GM12878 (cell line): ENCODE data around the gene PRSS50. TPM values are rescaled to one million over a fixed set of nuclear protein-coding genes. Genes with fewer than 3 reads are reported as not detected.

Experiments
- ATAC-seq: fragments of 200-7000 bp; cut with Tn5 transposase; 3 replicates; pipeline ENCODE4 v1.9.1; 2020; ENCODE audit warnings: mild to moderate bottlenecking, moderate library complexity
- BruUV-seq: library from RNA; stranded (reverse); fragments of 400-500 nt; replicated peaks from 2 replicates; lab custom pipeline; 2021; lab: Mats Ljungman, UMichigan
- CTCF ChIA-PET: fragments of 300-600 bp; sonication (Branson Sonifier 250); formaldehyde crosslinking; extraction: SDS; loops from one replicate; lab custom pipeline; 2021; ENCODE audit warnings: inconsistent platforms; lab: Yijun Ruan, JAX
- POLR2A ChIA-PET: fragments of 350-600 bp; formaldehyde crosslinking; extraction: SDS; loops from one replicate; lab custom pipeline; 2021; ENCODE audit warnings: inconsistent platforms; lab: Charles Lee
- RAD21 ChIA-PET: fragments of 300-600 bp; sonication (Branson Sonifier 250); formaldehyde crosslinking; loops from one replicate; lab custom pipeline; 2023; ENCODE audit warnings: antibody characterized with exemption; ENCODE audit not compliant: unreplicated experiment; lab: Charles Lee
- SMC1A ChIA-PET: fragments of 300-600 bp; sonication (Branson Sonifier 250); formaldehyde crosslinking; loops from one replicate; lab custom pipeline; 2023; ENCODE audit not compliant: unreplicated experiment, uncharacterized antibody; lab: Charles Lee
- DNase-seq: peaks from one replicate; pipeline ENCODE4 v3.0.0-alpha.2; 2011; ENCODE audit warnings: low read depth, low spot score
- FAIRE-seq: peaks from 3 replicates; lab custom pipeline; 2011; peaks lifted over from hg19 to GRCh38; lab: Jason Lieb, UNC
- H2AFZ ChIP-seq: 2 replicates; pipeline ENCODE4 v1.6.0; 2011; ENCODE audit warnings: low read depth, low read length, control low read depth; ENCODE audit not compliant: control insufficient read depth
- H3K27ac ChIP-seq: 2 replicates; pipeline ENCODE4 v1.5.1; 2011; ENCODE audit warnings: control low read depth; ENCODE audit not compliant: control insufficient read depth, insufficient read depth
- H3K27me3 ChIP-seq, 2 experiments: replicated peaks in 1 of 2; 2 replicates each; pipeline versions ENCODE4 v1.6.0 to v1.6.1; 2011; ENCODE audit warnings: low read length in 1 of 2; ENCODE audit not compliant: control insufficient read depth in 2 of 2, insufficient read depth in 2 of 2
- H3K36me3 ChIP-seq, 2 experiments: 2 replicates each; pipeline ENCODE4 v1.5.1; 2011; ENCODE audit warnings: low read length in 1 of 2; ENCODE audit not compliant: control insufficient read depth in 2 of 2, insufficient read depth in 2 of 2
- H3K4me1 ChIP-seq: 2 replicates; pipeline ENCODE4 v1.6.1; 2011; ENCODE audit warnings: mild to moderate bottlenecking, low read length, moderate library complexity, mixed read lengths; ENCODE audit not compliant: control insufficient read depth, insufficient read depth
- H3K4me2 ChIP-seq: 2 replicates; pipeline ENCODE4 v1.6.0; 2011; ENCODE audit warnings: control low read depth; ENCODE audit not compliant: control insufficient read depth, insufficient read depth
- H3K4me3 ChIP-seq: fragments of 200-600 bp; sonication (generic); 2 replicates; pipeline ENCODE4 v1.5.1; 2016
- H3K79me2 ChIP-seq: 2 replicates; pipeline ENCODE4 v1.6.0; 2011; ENCODE audit warnings: low read length; ENCODE audit not compliant: control insufficient read depth, insufficient read depth
- H3K9ac ChIP-seq: 2 replicates; pipeline ENCODE4 v1.8.0; 2011; ENCODE audit warnings: low read length, control low read depth, mixed read lengths; ENCODE audit not compliant: control insufficient read depth, insufficient read depth
- H3K9me3 ChIP-seq: replicated peaks from 3 replicates; pipeline ENCODE4 v1.5.1; 2011; ENCODE audit warnings: mild to moderate bottlenecking, low read length; ENCODE audit not compliant: control insufficient read depth, insufficient read depth
- H4K20me1 ChIP-seq: 2 replicates; pipeline ENCODE4 v1.6.0; 2011; ENCODE audit not compliant: control insufficient read depth, insufficient read depth
- ASH2L ChIP-seq: fragments of 300-600, 200-600 bp; sonication (generic); IDR thresholded peaks from 2 replicates; pipeline ENCODE4 v1.6.1; 2017; ENCODE audit warnings: low read depth, mild to moderate bottlenecking, borderline replicate concordance
- BCLAF1 ChIP-seq: fragments of 450-650 bp; IDR thresholded peaks from 2 replicates; pipeline ENCODE4 v1.6.1; 2017; ENCODE audit warnings: antibody characterized with exemption, mild to moderate bottlenecking, moderate library complexity
- BRCA1 ChIP-seq: IDR thresholded peaks from 2 replicates; pipeline ENCODE4 v1.6.1; 2011; ENCODE audit warnings: low read depth, low read length, improper control_type of control experiment
- CHD2 ChIP-seq: IDR thresholded peaks from 2 replicates; pipeline ENCODE4 v1.6.1; 2011; ENCODE audit warnings: low read depth, low read length, improper control_type of control experiment, borderline replicate concordance
- ELK1 ChIP-seq: IDR thresholded peaks from 2 replicates; pipeline ENCODE4 v1.6.1; 2012; ENCODE audit warnings: low read depth, low read length, improper control_type of control experiment
- FOS ChIP-seq: IDR thresholded peaks from 3 replicates; pipeline ENCODE4 v1.6.1; 2011; ENCODE audit warnings: borderline replicate concordance; ENCODE audit not compliant: insufficient read length; ENCODE audit errors: extremely low read depth
- GABPA ChIP-seq: IDR thresholded peaks from 2 replicates; pipeline ENCODE4 v1.6.1; 2014; ENCODE audit warnings: antibody characterized with exemption, low read depth, mild to moderate bottlenecking, inconsistent platforms
- MLLT1 ChIP-seq: fragments of 450-650 bp; IDR thresholded peaks from 2 replicates; pipeline ENCODE4 v1.6.1; 2016; ENCODE audit warnings: mild to moderate bottlenecking
- MYC ChIP-seq: IDR thresholded peaks from 2 replicates; pipeline ENCODE4 v1.6.1; 2011; ENCODE audit warnings: mild to moderate bottlenecking, low read length, moderate library complexity, inconsistent platforms; ENCODE audit not compliant: insufficient read depth, insufficient replicate concordance, insufficient read length, severe bottlenecking
- POLR2AphosphoS2 ChIP-seq: IDR thresholded peaks from 2 replicates; pipeline ENCODE4 v1.6.1; 2011; ENCODE audit warnings: low read depth, mild to moderate bottlenecking, low read length, improper control_type of control experiment, moderate library complexity
- RBBP5 ChIP-seq: fragments of 200-600 bp; sonication (generic); conservative IDR thresholded peaks from 2 replicates; pipeline ENCODE4 v1.6.1; 2016
- SRF ChIP-seq, 2 experiments: IDR thresholded peaks; 2 replicates each; pipeline ENCODE4 v1.6.1; 2011; ENCODE audit warnings: low read depth in 2 of 2, low read length in 2 of 2, mild to moderate bottlenecking in 1 of 2, moderate library complexity in 1 of 2
- SUZ12 ChIP-seq: fragments of 200-600 bp; sonication (generic); IDR thresholded peaks from one replicate; pipeline ENCODE4 v1.6.1; 2018; ENCODE audit warnings: antibody characterized with exemption, mild to moderate bottlenecking; ENCODE audit not compliant: unreplicated experiment
- TCF3 ChIP-seq: IDR thresholded peaks from 2 replicates; pipeline ENCODE4 v1.6.1; 2012; ENCODE audit warnings: low read depth, mild to moderate bottlenecking, low read length, borderline replicate concordance; ENCODE audit not compliant: insufficient read depth
- ZSCAN29 ChIP-seq: fragments of 450-650 bp; IDR thresholded peaks from 2 replicates; pipeline ENCODE4 v1.6.1; 2017; ENCODE audit warnings: mild to moderate bottlenecking, moderate library complexity
- ZZZ3 ChIP-seq: IDR thresholded peaks from 2 replicates; pipeline ENCODE4 v1.6.1; 2011; ENCODE audit warnings: low read depth; ENCODE audit not compliant: control insufficient read depth, insufficient read length
- WGBS: methylation state at CpG from one replicate; pipeline ENCODE4 v1.1.6; 2016; ENCODE audit warnings: low lambda C conversion rate; ENCODE audit not compliant: insufficient replicate concordance, insufficient coverage; ENCODE audit errors: missing lambda C conversion rate; 5-methylcytosine and 5-hydroxymethylcytosine counted together
- in situ Hi-C: fragments of 300-500 bp; cut with MboI; formaldehyde crosslinking; loops from 9 replicates; pipeline ENCODE4 v1.14.3; 2018; ENCODE audit warnings: mixed read lengths
- intact Hi-C: fragments of 100-400 bp; cut with micrococcal nuclease; formaldehyde crosslinking; loops from one replicate; pipeline ENCODE4 v1.14.2; 2022; ENCODE audit not compliant: unreplicated experiment
- polyA plus RNA-seq, 11 experiments: library from polyadenylated mRNA; depleted of rRNA in 4 of 11; unstranded in 6 of 11; stranded (reverse) in 5 of 11; fragments of >200 nt; fragmentation: Nextera tagmentation in 4 of 11; fragmentation: Illumina TruSeq in 1 of 11; extraction: Ambion mirVana in 4 of 11; extraction: Trizol in 1 of 11; gene quantifications; 1 replicate in 1 of 11; 2 replicates in 10 of 11; pipeline versions ENCODE4 v1.2.1 to v1.2.3, GENCODE V29; 2011 to 2016; ENCODE audit warnings: inconsistent platforms in 2 of 11, missing spikeins in 2 of 11, low read depth in 1 of 11
- total RNA-seq, 4 experiments: library from RNA; depleted of rRNA in 3 of 4; stranded (reverse); fragments of >200 nt in 3 of 4; fragmentation: Illumina TruSeq in 1 of 4; extraction: Trizol in 1 of 4; gene quantifications; 2 replicates each; pipeline versions ENCODE4 v1.2.1 to v1.2.3, GENCODE V29; 2013 to 2021

The PRSS50 gene
- total and polyA plus RNA-seq, 10 of the 15 experiments (the other 5 are each of a cell fraction or from before 2014, with no cell fraction given): 0.05 TPM; not detected in 9

- 32% methylated on average over 7 of the region's 7 CpGs for WGBS
- FAIRE-seq: no peak
- in situ Hi-C loops: loop anchor here (5.0 to 10.0 kb wide), 2 partner anchors 187 to 665 kb away; no protein-coding TSS in a partner anchor
Measured at GRCh38 chr3:46710229-46710628, 7.4 kb downstream of the PRSS50 start.

More at GRCh38 chr3:46710229-46710628, 7.4 kb downstream of the PRSS50 start:
- TF ChIP-seq ASH2L (no peak), MLLT1 (no peak), CHD2 (no peak), ELK1 (no peak), ZZZ3 (no peak), MYC (no peak), BRCA1 (no peak), TCF3 (no peak), BCLAF1 (no peak), GABPA (no peak), SRF (IDR thresholded peaks at IDR 0.05; ENCODE audit: low read depth in 2 of 2, low read length in 2 of 2) (no peak), POLR2AphosphoS2 (no peak), SUZ12 (no peak), RBBP5 (no peak), FOS (no peak), ZSCAN29 (no peak)
- ATAC-seq (no peak), DNase-seq (no peak)
- ChIA-PET RAD21 (interaction anchor here (1.6 kb wide), 1 partner anchor 157 kb away, joined by 3 read pairs; no protein-coding TSS in a partner anchor), SMC1A (interaction anchor here (1.1 to 1.3 kb wide), 3 partner anchors 153 to 184 kb away, joined by 3 to 4 read pairs (median 3); no protein-coding TSS in a partner anchor), POLR2A (no interaction called here), CTCF (interaction anchor here (0.9 to 1.6 kb wide), 3 partner anchors 149 to 186 kb away, joined by 3 to 5 read pairs (median 3); no protein-coding TSS in a partner anchor)
- intact Hi-C loops: no loop called here
- H3K27me3 ChIP-seq: no peaks in the 10 kb centered on the region
- H3K4me2 ChIP-seq: no peak overlapping the region
- H3K36me3 ChIP-seq: no peaks in the 10 kb centered on the region
- H3K9ac ChIP-seq: no peak overlapping the region
- H3K79me2 ChIP-seq: no peaks in the 10 kb centered on the region
- H3K4me3 ChIP-seq: no peak overlapping the region
- no peaks in the 10 kb centered on the region for H3K9me3 ChIP-seq
- no TSS peak for BruUV-seq
- H3K27ac ChIP-seq: no peak overlapping the region
- peaks cover 16% of the 10 kb centered on the region for H3K4me1 ChIP-seq
- no peaks in the 10 kb centered on the region for H4K20me1 ChIP-seq
- H2AFZ ChIP-seq: no peak overlapping the region
